GM18858 (cell line): ENCODE results near the gene SLC2A5.

Source experiments
- ATAC-seq: cut with Tn5 transposase; IDR thresholded peaks from one replicate; pipeline ENCODE4 v1.9.1; 2021; ENCODE audit not compliant: unreplicated experiment

The SLC2A5 gene

GRCh38 chr1:9065213-9065751 lies 4.2 kb downstream of the SLC2A5 start:
- no peak for ATAC-seq

- no peak for ATAC-seq
Measured at GRCh38 chr1:9062846-9063245, 6.6 kb downstream of the SLC2A5 start.

- ATAC-seq, result no peak
Measured at GRCh38 chr1:9062021-9062471, 7.4 kb downstream of the SLC2A5 start.

- no peak for ATAC-seq
Measured at GRCh38 chr1:9061252-9061960, 8.0 kb downstream of the SLC2A5 start.

- no peak for ATAC-seq
Measured at GRCh38 chr1:9059891-9060744, 9.3 kb downstream of the SLC2A5 start.

- no peak for ATAC-seq
Measured at GRCh38 chr1:9058465-9058864, 11.0 kb downstream of the SLC2A5 start.

- ATAC-seq, result no peak
Measured at GRCh38 chr1:9057851-9058250, 11.6 kb downstream of the SLC2A5 start.

- no peak for ATAC-seq
Measured at GRCh38 chr1:9052272-9053049, 17.0 kb downstream of the SLC2A5 start.

- no peak for ATAC-seq
Measured at GRCh38 chr1:9051379-9051778, 18.1 kb downstream of the SLC2A5 start.

- ATAC-seq, result no peak
Measured at GRCh38 chr1:9050803-9051202, 18.6 kb downstream of the SLC2A5 start.

GRCh38 chr1:9048551-9048950 lies 20.9 kb downstream of the SLC2A5 start:
- no peak for ATAC-seq

- no peak for ATAC-seq
Measured at GRCh38 chr1:9047019-9047418, 22.4 kb downstream of the SLC2A5 start.

GRCh38 chr1:9045861-9046510 lies 23.4 kb downstream of the SLC2A5 start:
- no peak for ATAC-seq

- no peak for ATAC-seq
Measured at GRCh38 chr1:9044236-9044635, 25.2 kb downstream of the SLC2A5 start.

- ATAC-seq, result no peak
Measured at GRCh38 chr1:9042272-9042671, 27.2 kb downstream of the SLC2A5 start.

GRCh38 chr1:9041116-9041779 lies 28.2 kb downstream of the SLC2A5 start:
- no peak for ATAC-seq

GRCh38 chr1:9040659-9041030 lies 28.8 kb downstream of the SLC2A5 start:
- ATAC-seq, result no peak

GRCh38 chr1:9039761-9040658 lies 29.4 kb downstream of the SLC2A5 start:
- ATAC-seq, result no peak
